A673 (cell line): ENCODE measurements around the gene FOXO3.

Source experiments
- EZH2 ChIP-seq: fragments of 200-600 bp; sonication (generic); IDR thresholded peaks from 2 replicates; pipeline ENCODE4 v1.6.1; 2017; ENCODE audit warnings: borderline replicate concordance, low read depth, mild to moderate bottlenecking, mixed read lengths, antibody characterized with exemption, low read length; ENCODE audit not compliant: poor library complexity, severe bottlenecking
- TF ChIP-seq, protein P1 (sequence below): fragments of 300-800, 200-600 bp; sonication (generic); conservative IDR thresholded peaks from 2 replicates; pipeline ENCODE4 v1.5.1; 2017; ENCODE audit warnings: low read depth, mild to moderate bottlenecking, antibody characterized with exemption, low read length, moderate library complexity, mixed read lengths

DNA sequence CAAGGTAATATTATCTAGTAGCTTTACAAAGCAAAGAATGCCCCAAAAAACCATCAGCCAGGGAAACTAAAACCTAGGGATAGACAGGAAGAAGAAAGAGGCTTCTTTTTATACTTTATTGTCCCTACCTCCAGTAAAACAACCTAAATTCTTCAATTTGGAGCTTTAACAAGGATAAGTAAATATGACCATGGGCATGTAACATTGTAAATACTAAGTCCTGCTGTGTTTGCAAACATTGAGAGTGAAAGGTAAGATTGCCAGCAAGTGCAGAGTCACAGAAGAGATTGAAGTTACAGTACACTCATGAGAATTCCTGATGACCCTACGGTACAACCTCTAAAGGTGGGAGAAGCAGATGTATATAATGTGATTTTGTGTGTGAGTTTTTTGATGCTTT is 117.2 kb downstream of the FOXO3 start:
- TF ChIP-seq, protein P1, sequence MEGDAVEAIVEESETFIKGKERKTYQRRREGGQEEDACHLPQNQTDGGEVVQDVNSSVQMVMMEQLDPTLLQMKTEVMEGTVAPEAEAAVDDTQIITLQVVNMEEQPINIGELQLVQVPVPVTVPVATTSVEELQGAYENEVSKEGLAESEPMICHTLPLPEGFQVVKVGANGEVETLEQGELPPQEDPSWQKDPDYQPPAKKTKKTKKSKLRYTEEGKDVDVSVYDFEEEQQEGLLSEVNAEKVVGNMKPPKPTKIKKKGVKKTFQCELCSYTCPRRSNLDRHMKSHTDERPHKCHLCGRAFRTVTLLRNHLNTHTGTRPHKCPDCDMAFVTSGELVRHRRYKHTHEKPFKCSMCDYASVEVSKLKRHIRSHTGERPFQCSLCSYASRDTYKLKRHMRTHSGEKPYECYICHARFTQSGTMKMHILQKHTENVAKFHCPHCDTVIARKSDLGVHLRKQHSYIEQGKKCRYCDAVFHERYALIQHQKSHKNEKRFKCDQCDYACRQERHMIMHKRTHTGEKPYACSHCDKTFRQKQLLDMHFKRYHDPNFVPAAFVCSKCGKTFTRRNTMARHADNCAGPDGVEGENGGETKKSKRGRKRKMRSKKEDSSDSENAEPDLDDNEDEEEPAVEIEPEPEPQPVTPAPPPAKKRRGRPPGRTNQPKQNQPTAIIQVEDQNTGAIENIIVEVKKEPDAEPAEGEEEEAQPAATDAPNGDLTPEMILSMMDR = no peak
- TF ChIP-seq EZH2 = no peak
